C4-2B (cell line): ENCODE data around the gene BANF2.

Experiments
- H3K27ac ChIP-seq: fragments of 450-650 bp; 2 replicates; pipeline ENCODE4 v1.5.1; 2017
- ZFX ChIP-seq: fragments of 450-650 bp; IDR thresholded peaks from 2 replicates; pipeline ENCODE4 v1.6.1; 2017
- TF ChIP-seq, protein P1 (sequence below): fragments of 450-650 bp; conservative IDR thresholded peaks from 2 replicates; pipeline ENCODE4 v1.5.1; 2017; ENCODE audit warnings: mild to moderate bottlenecking

BANF2 gene

DNA sequence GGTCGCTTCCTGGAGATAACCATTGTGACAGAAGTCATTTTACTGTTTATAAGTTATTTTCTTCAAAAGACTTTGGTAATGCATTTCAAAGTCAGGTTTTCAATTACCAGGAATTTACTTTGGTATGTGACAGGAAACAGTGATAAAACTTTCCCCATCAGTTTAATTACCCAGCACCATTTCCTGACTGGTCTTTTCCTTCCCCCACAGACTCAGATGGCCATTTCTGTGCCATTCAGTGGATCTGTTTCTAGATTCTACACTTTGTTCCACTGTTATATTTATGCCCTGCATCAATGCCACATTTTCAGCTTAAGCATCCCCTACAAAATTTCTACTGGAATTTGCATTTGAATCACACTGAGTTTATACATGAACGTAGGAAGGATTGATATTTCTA, 34.0 kb upstream of the BANF2 start:
- TF ChIP-seq, protein P1, sequence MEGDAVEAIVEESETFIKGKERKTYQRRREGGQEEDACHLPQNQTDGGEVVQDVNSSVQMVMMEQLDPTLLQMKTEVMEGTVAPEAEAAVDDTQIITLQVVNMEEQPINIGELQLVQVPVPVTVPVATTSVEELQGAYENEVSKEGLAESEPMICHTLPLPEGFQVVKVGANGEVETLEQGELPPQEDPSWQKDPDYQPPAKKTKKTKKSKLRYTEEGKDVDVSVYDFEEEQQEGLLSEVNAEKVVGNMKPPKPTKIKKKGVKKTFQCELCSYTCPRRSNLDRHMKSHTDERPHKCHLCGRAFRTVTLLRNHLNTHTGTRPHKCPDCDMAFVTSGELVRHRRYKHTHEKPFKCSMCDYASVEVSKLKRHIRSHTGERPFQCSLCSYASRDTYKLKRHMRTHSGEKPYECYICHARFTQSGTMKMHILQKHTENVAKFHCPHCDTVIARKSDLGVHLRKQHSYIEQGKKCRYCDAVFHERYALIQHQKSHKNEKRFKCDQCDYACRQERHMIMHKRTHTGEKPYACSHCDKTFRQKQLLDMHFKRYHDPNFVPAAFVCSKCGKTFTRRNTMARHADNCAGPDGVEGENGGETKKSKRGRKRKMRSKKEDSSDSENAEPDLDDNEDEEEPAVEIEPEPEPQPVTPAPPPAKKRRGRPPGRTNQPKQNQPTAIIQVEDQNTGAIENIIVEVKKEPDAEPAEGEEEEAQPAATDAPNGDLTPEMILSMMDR: no peak
- no peak for TF ChIP-seq ZFX
- H3K27ac ChIP-seq: no peak overlapping the region

DNA sequence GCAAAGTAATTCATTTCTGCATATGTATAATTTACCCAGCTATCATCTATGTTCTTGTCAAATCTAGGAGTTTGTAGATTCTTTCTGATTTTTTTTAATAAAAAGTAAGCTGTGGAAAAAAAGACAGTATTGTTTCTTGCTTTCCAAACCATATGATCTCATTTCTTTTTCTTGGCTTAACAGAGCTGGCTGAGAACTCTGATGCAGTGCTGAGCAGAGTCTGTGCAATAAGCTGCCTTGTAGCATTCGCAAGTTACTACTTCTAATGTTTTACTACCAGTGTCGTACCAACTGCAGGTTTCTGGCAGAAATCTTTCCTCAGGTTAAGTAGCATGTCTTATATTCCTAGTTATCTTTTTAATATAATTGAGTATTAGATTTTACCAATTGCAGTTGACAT, 33.3 kb upstream of the BANF2 start:
- TF ChIP-seq, protein P1: no peak
- no peak for TF ChIP-seq ZFX
- no peak overlapping the region for H3K27ac ChIP-seq

GRCh38 chr20:17667445-17667844, 32.3 kb upstream of the BANF2 start:
- TF ChIP-seq, protein P1: no peak
- TF ChIP-seq ZFX: no peak
- H3K27ac ChIP-seq: no peak overlapping the region

GRCh38 chr20:17668432-17668831, 31.3 kb upstream of the BANF2 start:
- no peak for TF ChIP-seq ZFX
- TF ChIP-seq, protein P1: no peak
- no peak overlapping the region for H3K27ac ChIP-seq

DNA sequence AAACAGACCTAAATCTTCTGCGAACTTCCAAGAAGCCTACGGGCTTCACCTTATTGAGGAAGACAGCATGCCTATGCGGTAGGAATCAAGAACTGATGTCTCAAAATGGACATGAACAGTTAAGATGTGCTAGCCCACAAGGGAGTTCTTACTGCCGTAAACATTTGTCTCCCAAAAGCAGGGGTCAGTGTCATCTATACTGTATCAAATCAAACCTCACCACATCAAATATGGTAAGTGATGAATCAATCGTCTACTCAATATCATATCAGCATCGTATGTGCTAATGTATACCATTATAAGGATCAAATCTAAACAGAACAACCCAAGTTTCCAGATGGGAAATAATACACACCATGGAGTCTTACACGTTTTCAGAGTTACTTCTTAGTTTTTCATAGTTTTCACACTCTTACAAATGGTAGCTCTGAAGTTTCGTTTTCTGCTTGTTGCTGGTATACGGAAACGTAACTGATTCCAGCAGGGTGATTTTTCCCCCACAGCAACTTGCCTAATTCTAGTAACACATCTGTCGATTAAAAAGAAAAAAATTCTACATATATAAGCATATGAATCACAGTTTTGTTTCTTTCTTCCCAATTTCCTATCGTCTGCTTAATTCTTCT, 30.3 kb upstream of the BANF2 start:
- TF ChIP-seq, protein P1: no peak
- TF ChIP-seq ZFX: no peak
- no peak overlapping the region for H3K27ac ChIP-seq

DNA sequence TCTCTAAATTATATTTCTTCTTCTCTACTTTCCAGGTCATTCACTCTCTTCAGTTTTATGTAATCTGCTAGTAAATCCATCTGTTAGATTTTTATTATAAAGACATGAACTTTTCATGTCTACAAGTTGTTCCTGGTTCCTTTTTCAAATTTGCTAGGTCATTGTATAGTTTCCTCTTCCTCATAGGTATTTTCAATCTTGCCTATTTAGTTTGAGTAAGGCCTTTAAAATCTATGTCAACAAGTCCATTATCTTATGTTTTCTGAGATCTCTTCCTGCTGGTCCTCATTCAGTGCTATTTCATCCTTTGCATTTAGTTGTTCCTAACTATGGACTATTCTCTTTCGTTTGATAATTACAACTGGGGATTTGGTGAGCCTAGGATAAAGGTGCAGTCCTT, 28.8 kb upstream of the BANF2 start:
- no peak for TF ChIP-seq ZFX
- TF ChIP-seq, protein P1: no peak
- H3K27ac ChIP-seq: peak overlapping the region; percentile 27

DNA sequence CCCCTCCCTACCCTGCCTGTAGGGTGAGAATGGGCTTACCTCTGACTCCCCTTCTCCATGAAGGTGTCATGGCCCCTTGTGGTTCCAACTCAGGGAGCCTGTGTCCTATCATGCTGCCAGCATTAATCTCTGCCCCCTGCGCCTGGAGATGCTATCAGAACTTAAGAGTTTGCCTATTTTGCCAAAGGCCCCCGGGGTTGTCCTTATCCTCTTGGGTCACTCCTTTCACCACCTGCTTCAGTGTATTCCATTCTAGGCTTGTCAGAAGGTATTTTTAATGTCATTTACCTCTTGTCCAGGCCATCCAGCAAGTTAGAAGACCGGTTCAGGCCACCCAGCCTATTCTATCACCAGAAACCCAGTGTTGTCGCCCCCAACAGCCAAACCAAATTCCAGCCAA, 28.2 kb upstream of the BANF2 start:
- H3K27ac ChIP-seq: peak overlapping the region; percentile 27
- TF ChIP-seq, protein P1: no peak
- TF ChIP-seq ZFX: no peak
